CD4-positive, alpha-beta T cell treated with Interleukin-10 for 1 hour (primary cell): ENCODE data around the gene MCRS1.

Source experiments
- DNase-seq: peaks from one replicate; pipeline ENCODE4 v3.0.0-alpha.2; 2020

MCRS1 gene

DNA sequence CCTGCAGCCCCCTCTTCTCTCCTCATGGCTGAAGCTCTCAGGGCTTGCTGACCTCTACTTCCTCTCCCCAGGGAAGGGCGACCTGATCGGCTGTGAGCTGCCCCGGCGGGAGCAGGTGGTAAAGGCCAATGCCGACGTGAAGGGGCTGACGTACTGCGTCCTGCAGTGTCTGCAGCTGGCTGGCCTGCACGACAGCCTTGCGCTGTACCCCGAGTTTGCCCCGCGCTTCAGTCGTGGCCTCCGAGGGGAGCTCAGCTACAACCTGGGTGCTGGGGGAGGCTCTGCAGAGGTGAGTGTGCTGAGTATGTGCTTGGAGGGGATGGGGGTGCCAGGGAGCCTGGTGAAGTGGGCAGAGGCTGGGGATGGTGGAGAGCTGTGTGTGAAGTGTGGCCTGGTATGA, 13.7 kb downstream of the MCRS1 start:
- no peak for DNase-seq

DNA sequence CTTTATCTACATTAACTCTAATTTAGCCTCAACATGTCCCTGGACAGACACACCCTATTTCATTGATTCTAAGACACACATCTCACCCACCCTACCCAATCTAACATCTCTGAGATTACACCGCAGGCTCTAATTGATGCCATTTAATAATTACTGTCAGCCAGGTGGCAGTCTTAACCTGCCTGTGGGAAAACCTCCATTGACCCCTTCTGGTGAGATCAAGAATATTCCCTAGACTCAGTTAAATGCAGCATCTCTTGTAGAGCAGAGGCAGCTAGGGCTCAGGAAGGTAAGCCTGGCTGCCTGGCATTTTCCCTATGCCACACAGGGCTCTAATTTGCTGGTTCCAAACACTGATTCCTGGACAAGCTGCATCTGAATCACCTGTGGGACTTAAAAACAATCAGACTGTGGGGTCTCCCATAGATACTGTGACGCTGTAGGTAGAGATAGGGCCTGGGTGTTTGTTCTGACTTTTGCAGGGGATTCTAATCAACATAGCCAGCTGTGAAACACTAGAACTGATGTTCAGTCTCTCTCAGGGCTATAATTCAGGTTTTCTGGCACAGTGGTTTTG, 14.3 kb downstream of the MCRS1 start:
- peak; percentile 67 for DNase-seq

DNA sequence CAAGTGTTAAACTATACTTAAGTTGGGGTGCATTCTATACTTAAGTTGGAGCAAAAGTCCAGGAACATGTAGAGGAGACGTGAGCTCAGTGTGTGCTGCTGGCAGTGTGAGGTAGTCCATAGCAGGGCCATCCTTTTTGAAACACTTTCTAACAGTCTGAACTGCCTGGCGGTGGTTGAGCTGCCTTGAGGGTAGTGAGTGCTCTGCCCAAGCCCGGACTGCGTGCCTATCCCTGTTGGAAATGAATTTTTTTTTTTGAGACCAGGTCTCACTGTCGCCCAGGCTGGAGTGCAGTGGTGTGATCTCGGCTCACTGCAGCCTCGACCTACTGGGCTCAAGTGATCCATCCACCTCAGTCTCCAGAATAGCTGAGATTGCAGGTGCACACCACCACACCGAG, 15.0 kb downstream of the MCRS1 start:
- DNase-seq = no peak

DNA sequence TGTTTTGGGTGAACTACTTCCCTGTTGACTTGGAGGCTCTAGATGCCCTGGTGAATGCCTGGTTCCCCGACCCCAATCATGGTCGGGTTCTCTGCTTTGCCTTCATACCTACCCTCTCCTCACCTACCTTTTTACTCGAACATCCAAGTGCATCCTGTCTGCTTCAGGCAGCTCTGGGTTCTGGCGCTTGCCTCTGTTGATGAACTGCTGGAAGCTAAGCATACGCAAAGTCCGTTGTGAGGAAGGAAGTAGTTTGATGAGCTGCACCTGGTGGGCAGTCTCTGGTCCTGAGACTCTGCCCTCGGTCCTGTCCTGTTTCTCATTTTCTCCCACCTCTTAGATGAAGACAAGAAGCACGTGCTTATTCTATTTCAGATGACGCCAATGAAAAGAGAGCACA, 15.5 kb downstream of the MCRS1 start:
- DNase-seq = no peak

DNA sequence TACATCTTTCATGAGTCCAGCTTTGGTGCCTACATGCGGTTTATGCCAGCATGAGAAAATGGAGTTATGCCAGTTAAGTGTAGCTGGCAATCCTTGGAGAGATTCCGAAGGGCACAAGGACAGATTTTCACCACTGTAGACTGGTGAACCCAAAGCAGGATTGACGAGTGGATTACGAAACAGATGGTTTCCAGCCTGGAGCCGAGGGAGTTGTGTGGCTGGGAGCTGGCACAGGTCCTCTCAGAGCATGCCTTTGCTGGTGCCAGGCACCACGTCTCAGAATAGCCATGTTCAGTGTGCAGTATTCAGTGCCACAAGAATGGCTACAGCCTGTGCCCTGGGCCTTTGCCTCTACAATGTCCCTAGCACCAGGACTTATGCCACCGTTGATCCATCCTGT, 15.9 kb downstream of the MCRS1 start:
- DNase-seq = no peak

DNA sequence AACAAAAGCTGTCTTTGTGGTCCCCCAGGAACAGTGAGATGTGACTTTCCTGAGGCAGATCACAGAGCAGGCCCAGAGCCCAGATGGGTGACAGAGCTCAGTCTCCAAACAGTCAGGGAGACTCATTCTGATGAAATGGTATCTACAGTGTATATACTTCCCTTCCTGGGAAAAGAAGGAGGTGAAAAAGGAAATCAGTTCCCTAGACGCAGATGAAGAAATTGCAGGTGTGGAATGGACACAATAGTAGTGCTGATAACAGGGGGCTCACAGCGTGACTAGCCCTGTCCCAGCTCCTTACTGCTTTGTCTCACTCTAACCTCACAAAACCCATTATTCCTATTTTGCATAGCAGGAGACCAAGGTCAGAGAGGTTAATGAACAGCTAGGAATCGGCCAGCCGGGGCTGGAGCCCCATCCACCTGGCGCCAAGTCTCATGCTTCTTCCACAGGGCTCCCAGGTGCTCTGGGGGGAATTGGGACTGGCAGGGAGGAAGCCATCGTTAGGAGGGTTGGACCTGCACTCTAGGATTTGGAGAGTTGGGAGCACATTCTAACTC, 17.2 kb downstream of the MCRS1 start:
- DNase-seq = no peak

DNA sequence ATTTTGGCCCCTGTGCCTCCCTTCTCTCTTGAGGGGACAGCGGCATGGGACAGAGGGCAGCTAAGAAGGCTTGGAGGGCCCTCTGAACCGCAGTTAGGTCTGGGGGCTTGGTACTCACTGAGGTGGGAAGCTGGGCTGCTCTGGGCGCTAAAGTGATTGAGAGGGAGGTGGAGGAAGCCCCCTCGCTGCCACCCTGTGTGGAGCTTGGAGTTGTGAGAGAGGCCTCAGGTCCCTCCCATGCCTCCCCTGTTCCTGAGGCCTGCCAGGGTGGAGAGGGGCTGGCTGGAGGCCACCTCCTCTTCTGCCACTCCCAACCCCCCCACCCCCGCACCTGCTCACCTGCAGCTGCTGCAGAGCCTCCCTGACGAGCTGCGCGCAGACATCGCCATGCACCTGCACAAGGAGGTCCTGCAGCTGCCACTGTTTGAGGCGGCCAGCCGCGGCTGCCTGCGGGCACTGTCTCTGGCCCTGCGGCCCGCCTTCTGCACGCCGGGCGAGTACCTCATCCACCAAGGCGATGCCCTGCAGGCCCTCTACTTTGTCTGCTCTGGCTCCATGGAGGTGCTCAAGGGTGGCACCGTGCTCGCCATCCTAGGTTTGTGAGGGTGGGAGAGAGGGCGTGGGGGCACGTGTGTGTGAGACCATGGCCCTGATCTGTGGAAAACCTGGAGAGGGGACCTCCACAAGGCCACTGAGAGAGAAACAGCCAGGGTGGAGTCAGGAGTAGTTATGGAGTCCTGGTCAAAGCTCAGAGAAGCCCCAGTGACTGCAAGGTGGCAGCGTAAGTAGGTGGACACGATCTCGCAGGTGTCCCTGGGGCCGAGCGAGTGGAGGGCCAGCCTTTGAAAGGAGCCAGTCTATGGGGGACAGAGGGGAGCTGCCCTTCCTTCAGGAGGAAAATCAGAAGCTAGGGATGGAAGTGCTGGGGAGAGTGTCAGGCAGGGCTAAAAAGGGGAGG, 17.9 kb downstream of the MCRS1 start:
- DNase-seq = no peak

DNA sequence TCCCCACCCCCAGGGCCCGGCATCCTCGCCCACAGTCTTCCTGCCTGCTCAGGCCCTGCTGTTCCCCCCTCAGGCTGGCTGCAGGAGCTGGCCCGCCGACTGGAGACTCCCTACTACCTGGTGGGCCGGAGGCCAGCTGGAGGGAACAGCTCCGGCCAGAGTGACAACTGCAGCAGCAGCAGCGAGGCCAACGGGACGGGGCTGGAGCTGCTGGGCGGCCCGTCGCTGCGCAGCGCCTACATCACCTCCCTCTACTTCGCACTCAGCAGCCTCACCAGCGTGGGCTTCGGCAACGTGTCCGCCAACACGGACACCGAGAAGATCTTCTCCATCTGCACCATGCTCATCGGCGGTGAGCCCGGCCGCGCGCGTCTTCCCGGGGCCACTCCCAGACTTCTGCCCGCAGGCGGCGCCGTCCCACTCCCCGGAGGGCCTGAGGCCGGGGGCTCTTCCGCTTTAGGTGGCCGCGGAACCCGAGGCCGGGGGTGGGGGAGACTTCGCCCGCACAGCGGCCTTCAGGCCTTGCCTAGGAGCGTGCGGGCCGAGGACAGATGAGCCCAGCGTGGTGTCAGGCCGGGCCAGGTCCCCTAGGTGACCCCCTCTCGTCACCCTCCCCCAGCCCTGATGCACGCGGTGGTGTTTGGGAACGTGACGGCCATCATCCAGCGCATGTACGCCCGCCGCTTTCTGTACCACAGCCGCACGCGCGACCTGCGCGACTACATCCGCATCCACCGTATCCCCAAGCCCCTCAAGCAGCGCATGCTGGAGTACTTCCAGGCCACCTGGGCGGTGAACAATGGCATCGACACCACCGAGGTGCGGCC, 18.9 kb downstream of the MCRS1 start:
- DNase-seq = peak; percentile 29

DNA sequence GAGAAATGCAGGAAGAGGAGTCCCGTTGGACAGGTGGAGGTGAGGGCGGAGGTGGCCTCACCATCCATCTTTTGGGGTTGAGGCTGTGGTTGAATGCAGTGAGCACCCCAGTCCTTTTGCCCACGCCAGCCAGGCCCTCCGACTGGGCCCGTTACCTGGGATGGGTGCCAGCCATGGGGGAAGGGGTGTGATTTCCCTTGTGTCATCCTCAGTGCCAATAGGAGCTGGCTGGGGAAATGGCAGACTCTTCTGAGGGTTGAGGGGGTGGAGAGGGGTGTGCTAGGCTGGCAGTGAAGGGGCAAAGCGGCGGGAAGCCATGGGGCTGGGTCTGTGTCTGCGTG, 19.5 kb downstream of the MCRS1 start:
- no peak for DNase-seq

DNA sequence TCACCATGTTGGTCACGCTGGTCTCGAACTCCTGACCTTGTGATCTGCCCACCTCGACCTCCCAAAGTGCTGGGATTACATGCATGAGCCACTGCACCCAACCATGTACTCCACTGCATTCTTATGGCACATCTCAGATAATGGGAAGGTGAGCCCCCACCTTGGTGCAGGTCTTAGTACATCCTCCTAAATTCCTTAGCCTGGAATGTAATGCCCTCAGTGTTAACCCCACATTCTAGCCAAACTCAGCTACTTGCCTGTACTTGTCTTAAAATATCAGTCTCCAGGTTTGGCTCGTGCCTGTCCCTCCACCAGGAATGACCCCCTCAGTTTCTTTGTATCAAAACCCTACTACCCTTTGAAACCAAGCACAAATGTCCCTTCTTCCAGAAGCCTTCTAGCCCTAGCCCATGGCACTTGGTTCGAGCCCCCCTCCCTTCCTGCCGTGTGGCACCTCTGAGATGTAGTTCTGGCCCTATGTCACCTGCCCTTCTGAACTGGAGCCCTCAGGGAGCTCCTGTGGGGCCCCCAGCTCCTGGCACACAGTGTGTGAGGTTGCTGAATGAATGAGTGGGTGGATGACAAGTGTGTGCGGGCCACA, 20.8 kb downstream of the MCRS1 start:
- DNase-seq = no peak

DNA sequence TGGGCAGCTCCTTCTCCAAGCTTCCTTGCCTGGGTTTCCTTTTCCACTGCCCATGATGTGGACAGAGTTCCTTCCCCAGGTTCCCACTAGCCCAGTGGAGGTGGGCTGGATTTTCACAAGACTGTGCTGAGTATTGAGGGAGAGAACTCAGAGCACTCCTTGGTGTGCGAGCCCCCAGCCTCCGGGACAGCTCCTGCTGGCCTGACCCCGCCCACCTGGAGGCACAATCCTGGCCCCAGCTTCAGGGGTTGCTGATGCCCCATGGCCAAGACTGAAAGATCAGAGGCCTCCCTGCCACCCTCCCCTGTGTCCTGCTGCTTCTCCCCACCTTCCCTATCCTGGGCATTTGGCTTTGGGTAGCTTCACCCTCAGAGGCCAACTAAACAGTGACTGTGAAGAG, 21.5 kb downstream of the MCRS1 start:
- no peak for DNase-seq

DNA sequence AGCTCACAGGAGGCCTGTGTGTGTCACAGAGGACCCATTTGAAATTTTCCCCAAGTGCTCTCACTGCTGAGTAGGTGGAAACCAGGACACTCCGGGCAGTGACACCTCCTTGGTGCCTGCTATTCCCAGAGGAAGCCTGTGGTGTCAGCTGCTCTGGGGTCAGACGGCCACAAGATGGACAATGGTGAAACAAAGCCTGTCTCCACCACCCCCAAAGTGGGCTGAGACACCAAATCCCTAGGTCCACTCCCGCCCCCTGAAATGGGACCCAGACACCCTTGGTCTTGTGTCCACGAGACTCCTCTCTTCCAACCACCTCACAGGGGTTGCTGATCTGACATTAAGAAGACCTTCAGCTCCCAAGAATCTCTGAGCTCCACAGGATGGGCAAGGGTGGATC, 22.1 kb downstream of the MCRS1 start:
- no peak for DNase-seq

DNA sequence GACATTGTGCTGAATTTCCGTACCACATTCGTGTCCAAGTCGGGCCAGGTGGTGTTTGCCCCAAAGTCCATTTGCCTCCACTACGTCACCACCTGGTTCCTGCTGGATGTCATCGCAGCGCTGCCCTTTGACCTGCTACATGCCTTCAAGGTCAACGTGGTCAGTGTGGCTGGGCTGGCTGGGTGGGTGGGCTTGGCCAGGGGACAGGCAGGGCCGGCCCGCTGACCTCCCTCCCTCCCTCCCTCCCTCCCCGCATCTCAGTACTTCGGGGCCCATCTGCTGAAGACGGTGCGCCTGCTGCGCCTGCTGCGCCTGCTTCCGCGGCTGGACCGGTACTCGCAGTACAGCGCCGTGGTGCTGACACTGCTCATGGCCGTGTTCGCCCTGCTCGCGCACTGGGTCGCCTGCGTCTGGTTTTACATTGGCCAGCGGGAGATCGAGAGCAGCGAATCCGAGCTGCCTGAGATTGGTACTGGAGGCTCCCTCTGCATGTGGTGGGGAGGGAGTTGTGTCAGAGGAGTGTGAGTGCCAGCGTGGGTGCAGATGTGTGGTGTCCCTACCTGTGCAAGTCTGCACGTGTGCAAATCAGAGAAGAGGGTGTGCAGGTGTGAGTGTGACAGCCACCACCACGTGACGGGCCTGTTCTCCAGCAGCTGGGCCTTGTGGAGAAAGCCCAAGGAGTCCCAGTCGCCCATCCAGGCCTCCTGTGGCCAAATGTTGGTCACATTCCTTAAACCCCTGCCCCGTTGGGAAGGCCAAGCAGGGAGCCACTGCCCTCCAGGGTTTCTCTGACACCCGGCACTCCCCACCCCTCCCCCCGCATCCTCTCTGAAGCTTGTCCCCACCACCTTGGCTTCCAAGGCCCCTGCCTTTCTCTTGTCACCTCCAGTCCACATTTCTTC, 23.8 kb downstream of the MCRS1 start:
- DNase-seq = no peak

DNA sequence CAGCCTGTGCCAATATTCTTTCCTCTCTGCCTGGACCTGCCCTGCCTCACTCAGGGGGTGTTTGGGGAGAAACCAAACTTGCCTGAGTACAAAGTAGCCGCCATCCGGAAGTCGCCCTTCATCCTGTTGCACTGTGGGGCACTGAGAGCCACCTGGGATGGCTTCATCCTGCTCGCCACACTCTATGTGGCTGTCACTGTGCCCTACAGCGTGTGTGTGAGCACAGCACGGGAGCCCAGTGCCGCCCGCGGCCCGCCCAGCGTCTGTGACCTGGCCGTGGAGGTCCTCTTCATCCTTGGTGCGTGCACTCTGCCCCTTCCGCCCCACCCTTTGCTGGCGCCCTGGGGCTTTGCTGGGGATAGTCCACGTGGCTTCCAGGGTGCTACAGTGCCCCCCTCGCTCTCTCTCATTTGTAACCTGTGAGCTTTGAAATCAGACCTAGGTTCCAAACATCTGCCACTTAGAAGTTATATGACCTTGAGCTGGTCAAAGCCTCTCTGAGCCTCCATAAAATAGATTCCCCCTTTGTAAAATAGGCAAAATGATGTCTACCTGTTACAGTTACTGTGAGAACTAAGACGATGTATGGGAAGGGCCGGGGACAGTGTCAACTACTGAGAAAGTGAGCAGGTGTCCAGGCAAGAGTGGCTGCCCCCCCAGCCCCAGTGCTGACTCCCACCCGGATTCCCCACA, 24.6 kb downstream of the MCRS1 start:
- DNase-seq = no peak

DNA sequence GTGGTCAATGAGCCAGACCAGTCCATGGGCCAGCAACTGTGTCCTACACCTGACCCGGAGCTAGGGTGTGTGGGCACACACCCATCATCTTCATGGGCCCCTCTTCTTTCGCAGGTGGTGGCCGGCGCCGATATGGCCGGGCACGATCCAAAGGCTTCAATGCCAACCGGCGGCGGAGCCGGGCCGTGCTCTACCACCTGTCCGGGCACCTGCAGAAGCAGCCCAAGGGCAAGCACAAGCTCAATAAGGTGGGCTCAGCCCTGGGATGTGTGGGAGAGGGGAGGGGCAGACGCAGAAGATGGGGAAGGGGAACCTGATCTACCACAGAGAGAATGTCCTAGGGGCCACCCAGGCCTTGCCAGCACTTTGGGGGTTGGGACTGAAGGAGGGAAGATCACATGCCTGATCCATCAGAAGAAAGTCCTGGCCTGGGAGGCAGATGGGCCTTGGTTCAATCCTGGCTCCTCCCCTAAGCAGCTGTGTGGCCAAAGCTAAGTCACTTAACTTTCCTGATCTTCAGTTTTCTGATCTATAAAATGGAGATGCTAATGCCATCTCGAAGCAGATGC, 25.3 kb downstream of the MCRS1 start:
- no peak for DNase-seq

DNA sequence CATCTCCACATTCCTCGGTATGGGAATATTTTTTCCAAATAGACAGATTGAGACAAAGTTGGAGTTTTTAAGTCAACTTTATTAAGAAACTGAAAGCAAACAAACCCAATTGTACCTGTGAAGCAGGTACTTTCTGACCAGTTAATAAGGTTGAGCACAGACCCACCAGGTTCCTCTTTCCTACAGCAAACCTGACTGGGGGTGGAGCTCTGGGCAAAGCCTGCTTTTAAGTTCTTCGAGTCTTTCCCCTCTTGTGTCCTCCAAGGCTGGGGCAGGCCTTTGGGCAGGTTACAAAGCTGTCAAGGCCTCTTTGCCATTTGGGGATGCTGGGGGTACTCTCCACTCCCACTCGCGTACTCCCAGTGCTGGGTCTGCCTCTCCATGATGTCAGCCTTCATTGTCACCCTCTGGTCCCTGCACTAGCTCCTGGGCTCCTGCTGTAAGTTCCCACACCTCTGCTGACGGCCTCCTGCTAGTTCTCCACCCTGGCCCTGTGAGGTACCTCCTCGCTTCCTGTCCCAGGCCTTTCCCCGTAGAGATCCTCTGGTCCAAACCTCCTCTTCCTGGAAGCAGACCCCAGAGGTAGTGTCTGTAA, 25.9 kb downstream of the MCRS1 start:
- DNase-seq = no peak

DNA sequence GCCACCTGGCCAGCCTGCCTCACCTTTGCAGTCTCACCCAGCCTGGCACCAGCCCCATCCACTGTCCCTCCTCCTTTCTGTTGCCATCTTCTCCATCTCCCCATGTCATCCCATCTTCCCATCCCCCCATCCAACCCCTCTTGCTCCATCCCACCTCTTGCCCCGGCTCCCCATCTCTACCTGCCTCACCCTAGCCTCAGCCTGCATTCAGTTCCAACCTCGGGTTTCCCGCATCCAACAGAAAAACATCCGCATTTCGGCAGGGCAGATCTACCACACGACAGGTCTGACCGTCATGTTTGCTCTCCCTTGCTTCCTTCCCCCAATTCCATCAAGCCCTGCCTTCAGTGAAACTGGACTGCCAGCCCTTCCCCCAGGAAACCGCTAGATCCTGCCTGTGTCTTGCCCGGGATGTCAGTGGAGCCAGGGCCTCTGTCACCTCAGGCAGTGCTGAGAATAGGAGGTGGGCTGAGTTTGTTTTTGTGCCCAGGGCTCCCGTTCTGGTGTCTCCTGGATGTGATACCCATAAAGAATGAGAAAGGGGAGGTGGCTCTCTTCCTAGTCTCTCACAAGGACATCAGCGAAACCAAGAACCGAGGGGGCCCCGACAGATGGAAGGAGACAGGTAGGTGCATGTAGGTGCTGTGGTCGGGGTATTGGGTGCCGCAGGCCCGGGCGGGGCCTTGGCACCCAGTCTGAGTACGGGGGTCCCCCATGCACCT, 26.6 kb downstream of the MCRS1 start:
- DNase-seq = no peak

DNA sequence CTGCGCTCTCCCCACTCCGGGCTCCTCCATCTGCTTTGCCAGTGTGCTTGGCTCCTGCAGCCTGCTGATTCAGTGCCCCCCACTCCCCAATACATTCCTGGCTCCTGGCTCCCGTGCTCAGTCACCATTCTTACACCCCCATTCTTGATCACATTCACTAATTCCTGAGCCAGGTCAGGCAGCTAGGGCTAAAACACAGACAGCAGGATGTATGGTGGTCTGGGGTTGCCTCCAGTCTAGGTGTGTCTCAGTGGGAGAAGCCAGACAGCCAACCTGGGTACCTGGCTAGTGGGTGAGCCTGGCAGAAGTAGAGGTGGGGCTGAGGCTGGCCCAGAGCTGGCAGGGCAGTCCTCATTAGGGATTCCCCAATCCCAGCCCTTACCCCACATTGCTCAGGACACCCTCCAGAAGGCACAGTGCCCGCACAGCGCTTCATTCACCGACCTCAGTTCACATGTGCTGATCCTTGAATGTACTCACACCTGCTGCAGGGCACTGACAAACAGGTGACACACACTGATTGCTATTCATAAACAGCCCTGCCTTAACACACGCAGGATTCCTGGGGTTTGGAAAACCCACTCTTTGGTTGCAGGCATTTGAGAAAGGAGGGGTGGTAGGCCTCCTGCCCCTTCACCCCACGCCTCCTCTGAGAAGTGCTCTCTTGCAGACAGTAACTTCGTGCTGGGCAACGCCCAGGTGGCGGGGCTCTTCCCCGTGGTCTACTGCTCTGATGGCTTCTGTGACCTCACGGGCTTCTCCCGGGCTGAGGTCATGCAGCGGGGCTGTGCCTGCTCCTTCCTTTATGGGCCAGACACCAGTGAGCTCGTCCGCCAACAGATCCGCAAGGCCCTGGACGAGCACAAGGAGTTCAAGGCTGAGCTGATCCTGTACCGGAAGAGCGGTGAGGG, 27.5 kb downstream of the MCRS1 start:
- no peak for DNase-seq
